Measurements from ENCODE around the gene MLC1. TPM values are rescaled to one million over a fixed set of nuclear protein-coding genes. Genes with fewer than 3 reads are reported as not detected.

MLC1 gene
- total and polyA plus RNA-seq, 8 donors: 0.04 to 0.16 (median 0.04) TPM; not detected in 4

- no peaks in the 10 kb centered on the region for H3K27me3 ChIP-seq
- H3K4me1 ChIP-seq: no peaks in the 10 kb centered on the region
- ATAC-seq: no peak
- intact Hi-C loops (cut with DNase I): no loop called here
- 58 to 67% methylated on average over 3 of the region's 3 CpGs for whole genome bisulfite sequencing, 2 donors
- FAIRE-seq: no peak
- DNase-seq: no peak
- TF ChIP-seq CTCF (IDR thresholded peaks at IDR 0.05): no peak
- H3K9me3 ChIP-seq: no peaks in the 10 kb centered on the region
- H3K4me3 ChIP-seq: no peak overlapping the region
- no peaks in the 10 kb centered on the region for H3K36me3 ChIP-seq
- H3K27ac ChIP-seq: no peak overlapping the region
Measured at GRCh38 chr22:50118129-50118528, 32.9 kb upstream of the MLC1 start.

- 81 to 85% methylated on average over 19 of the region's 19 CpGs for WGBS, 2 donors
- DNase-seq (no peak), ATAC-seq (no peak), FAIRE-seq (no peak)
- Histone ChIP-seq H3K27ac (no peak overlapping the region), H3K9me3 (no peaks in the 10 kb centered on the region), H3K4me3 (no peak overlapping the region), H3K27me3 (no peaks in the 10 kb centered on the region), H3K4me1 (no peaks in the 10 kb centered on the region), H3K36me3 (no peaks in the 10 kb centered on the region)
- intact Hi-C loops (cut with DNase I): no loop called here
- no peak for TF ChIP-seq CTCF (IDR thresholded peaks at IDR 0.05)
Measured at GRCh38 chr22:50117168-50117762, 32.0 kb upstream of the MLC1 start.

GRCh38 chr22:50115693-50116092 lies 30.5 kb upstream of the MLC1 start:
- TF ChIP-seq CTCF (IDR thresholded peaks at IDR 0.05): no peak
- Histone ChIP-seq H3K27me3 (no peaks in the 10 kb centered on the region), H3K4me3 (no peak overlapping the region), H3K27ac (no peak overlapping the region), H3K9me3 (no peaks in the 10 kb centered on the region), H3K4me1 (no peaks in the 10 kb centered on the region), H3K36me3 (no peaks in the 10 kb centered on the region)
- ATAC-seq (no peak), DNase-seq (no peak), FAIRE-seq (no peak)
- 57 to 58% methylated on average over 10 of the region's 10 CpGs for WGBS, 2 donors
- intact Hi-C loops (cut with DNase I): no loop called here

- no peak for ATAC-seq
- no peak for FAIRE-seq
- Histone ChIP-seq H3K9me3 (no peaks in the 10 kb centered on the region), H3K4me1 (no peaks in the 10 kb centered on the region), H3K4me3 (no peak overlapping the region), H3K36me3 (no peaks in the 10 kb centered on the region), H3K27ac (no peak overlapping the region), H3K27me3 (no peaks in the 10 kb centered on the region)
- intact Hi-C loops (cut with DNase I): no loop called here
- TF ChIP-seq CTCF (IDR thresholded peaks at IDR 0.05): no peak
- WGBS, 2 donors: 44 to 62% methylated on average over 19 of the region's 19 CpGs
- no peak for DNase-seq
Measured at GRCh38 chr22:50114221-50115021, 29.2 kb upstream of the MLC1 start.
